ENCODE results near the gene NRIP1. TPM values are rescaled to one million over a fixed set of nuclear protein-coding genes. Genes with fewer than 3 reads are reported as not detected.

NRIP1 gene
- total and polyA plus RNA-seq, 2 of the 13 experiments (the other 11 are each of a cell fraction or from before 2014, with no cell fraction given), result 21.0 to 69.0 TPM

DNA sequence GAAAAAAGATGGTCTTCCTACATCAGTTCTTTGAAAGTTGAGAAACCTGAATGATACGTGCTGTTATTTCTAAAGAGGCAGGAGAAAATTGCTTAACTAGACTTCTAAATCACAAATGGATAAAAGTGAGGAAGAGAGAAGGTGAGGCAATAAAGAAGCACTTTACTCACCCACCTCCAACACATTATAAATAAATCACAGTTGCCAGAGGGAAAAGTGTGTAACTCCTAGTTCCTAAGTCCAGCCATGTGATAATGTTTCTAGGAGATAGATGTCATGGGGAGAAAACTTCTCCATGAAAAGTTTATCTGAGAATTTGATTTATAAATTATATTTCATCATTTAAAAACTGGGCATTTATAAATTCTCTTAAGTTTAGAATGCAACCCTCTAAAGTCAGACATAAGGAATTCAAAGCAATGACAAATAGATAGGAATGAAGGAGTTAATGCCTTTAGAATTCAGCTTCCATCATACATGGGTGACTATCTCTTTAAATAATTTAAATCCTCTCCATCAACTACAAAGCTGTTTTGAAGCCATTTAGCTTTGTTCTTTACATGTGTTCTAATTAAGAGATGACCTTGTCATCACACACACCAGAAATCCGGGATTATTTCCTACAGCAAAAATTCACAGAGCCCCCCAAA lies 60.0 kb downstream of the NRIP1 start:
- ATAC-seq, result no peak
- no peak for FAIRE-seq
- WGBS (ENCODE audit: low lambda C conversion rate), result 92% methylated on average over 2 of the region's 2 CpGs
- H3K9ac ChIP-seq (ENCODE audit: insufficient read depth, low read depth, low read length), result no peak overlapping the region
- no peak for DNase-seq (ENCODE audit: low spot score)
- no peaks in the 10 kb centered on the region for H3K9me3 ChIP-seq (ENCODE audit: low read length)
- no peak for TF ChIP-seq IKZF4 (CRISPR knock-in tag; IDR thresholded peaks at IDR 0.05; ENCODE audit: borderline replicate concordance, low read depth, not compliant biosample characterization)
- no peak for TF ChIP-seq TBX3 (IDR thresholded peaks at IDR 0.05; ENCODE audit: borderline replicate concordance)
- TF ChIP-seq NFE2 (CRISPR knock-in tag; IDR thresholded peaks at IDR 0.05), result no peak
- TF ChIP-seq CHD2 (IDR thresholded peaks at IDR 0.05; ENCODE audit: low read depth, low read length), result no peak
- TF ChIP-seq ZNF335 (CRISPR knock-in tag; IDR thresholded peaks at IDR 0.05), result no peak
- TF ChIP-seq ZNF557 (CRISPR knock-in tag; IDR thresholded peaks at IDR 0.05), result no peak
- no peak for TF ChIP-seq FOSL1 (CRISPR knock-in tag; IDR thresholded peaks at IDR 0.05; ENCODE audit: borderline replicate concordance)
- no peak for TF ChIP-seq CREM (IDR thresholded peaks at IDR 0.05)
- TF ChIP-seq CREM (CRISPR knock-in tag; IDR thresholded peaks at IDR 0.05), result no peak
- TF ChIP-seq IKZF1 (IDR thresholded peaks at IDR 0.05), result no peak
- TF ChIP-seq, protein P1, sequence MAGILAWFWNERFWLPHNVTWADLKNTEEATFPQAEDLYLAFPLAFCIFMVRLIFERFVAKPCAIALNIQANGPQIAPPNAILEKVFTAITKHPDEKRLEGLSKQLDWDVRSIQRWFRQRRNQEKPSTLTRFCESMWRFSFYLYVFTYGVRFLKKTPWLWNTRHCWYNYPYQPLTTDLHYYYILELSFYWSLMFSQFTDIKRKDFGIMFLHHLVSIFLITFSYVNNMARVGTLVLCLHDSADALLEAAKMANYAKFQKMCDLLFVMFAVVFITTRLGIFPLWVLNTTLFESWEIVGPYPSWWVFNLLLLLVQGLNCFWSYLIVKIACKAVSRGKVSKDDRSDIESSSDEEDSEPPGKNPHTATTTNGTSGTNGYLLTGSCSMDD (CRISPR knock-in tag; IDR thresholded peaks at IDR 0.05), result no peak
- no peak for TF ChIP-seq LCORL (IDR thresholded peaks at IDR 0.05)
- TF ChIP-seq LCORL (CRISPR knock-in tag; IDR thresholded peaks at IDR 0.05), result no peak
- no TSS peak for BruUV-seq (replicated peaks)
- no peak overlapping the region for H3K4me3 ChIP-seq (replicated peaks in 1 of 3; ENCODE audit: insufficient read depth in 1 of 3, low read depth in 2 of 3, low read length in 3 of 3)
- no peaks in the 10 kb centered on the region for H3K27me3 ChIP-seq (ENCODE audit: control insufficient read depth in 1 of 2, insufficient read depth in 2 of 2, low read length in 2 of 2)
- peaks cover 85% of the 10 kb centered on the region for H3K4me1 ChIP-seq (ENCODE audit: insufficient read depth, low read length)
- in situ Hi-C loops (cut with HindIII; ENCODE audit: extremely low pct_ligation_motif_present, low pct_unique_long_range_greater_than_20kb), result no loop called here
- peaks cover 100% of the 10 kb centered on the region for H3K79me2 ChIP-seq (ENCODE audit: insufficient read depth, low read length)
- H3K36me3 ChIP-seq (replicated peaks in 1 of 2; ENCODE audit: control insufficient read depth in 1 of 2, insufficient read depth in 2 of 2, low read length in 2 of 2), result peaks cover 7 to 40% of the 10 kb centered on the region in 2 experiments; a peak in 4 of 5 replicates
- intact Hi-C loops (cut with micrococcal nuclease; ENCODE audit: unreplicated experiment), result loop anchor here (5.0 kb wide), 1 partner anchor 143 kb away; no protein-coding TSS in a partner anchor
- H3K4me2 ChIP-seq (ENCODE audit: low read depth, low read length), result no peak overlapping the region
- ChIA-PET POLR2A (no interaction called here), CTCF (ENCODE audit: low intra/inter-chr PET ratio, low total read pairs) (no interaction called here)
- no peak overlapping the region for H3K27ac ChIP-seq (ENCODE audit: extremely low read length, insufficient read depth, low read length)
- H2AFZ ChIP-seq (ENCODE audit: low read length), result no peak overlapping the region
- peaks cover 65% of the 10 kb centered on the region for H4K20me1 ChIP-seq (ENCODE audit: insufficient read depth, low read length)

Measured in HepG2 (cell line).